ENCODE results near the gene TTLL1.
"Not testable (repeated sequence)": the region's sequence is repeated elsewhere in the genome, so short reads cannot be mapped to it uniquely, and the experiment has no call there.

The TTLL1 gene

DNA sequence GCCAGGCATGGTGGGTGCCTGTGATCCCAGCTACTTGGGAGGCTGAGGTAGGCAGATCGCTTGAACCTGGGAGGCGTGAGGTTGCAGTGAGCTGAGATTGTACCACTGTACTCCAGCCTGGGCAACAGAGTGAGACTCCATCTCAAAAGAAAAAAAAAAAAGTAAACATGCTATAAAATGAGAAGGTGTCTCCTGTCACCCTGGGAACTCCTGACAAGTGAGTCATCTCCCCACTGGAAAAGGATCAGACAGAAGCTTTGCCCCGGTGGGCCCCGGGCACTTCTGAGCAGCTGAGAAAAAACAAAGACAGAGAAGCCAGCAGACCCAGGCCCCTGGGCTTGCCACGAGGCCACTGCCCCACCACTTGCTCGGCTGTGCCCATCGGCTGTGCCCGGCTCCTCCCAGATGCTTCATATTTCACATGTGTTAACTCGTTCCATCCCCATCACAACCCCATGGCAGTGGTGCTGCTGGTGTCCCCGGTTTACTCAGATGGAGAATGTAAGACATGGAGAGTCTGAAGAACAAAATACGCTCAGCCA, 22.3 kb downstream of the TTLL1 start:
- DNase-seq (ENCODE audit: low spot score), result no peak

DNA sequence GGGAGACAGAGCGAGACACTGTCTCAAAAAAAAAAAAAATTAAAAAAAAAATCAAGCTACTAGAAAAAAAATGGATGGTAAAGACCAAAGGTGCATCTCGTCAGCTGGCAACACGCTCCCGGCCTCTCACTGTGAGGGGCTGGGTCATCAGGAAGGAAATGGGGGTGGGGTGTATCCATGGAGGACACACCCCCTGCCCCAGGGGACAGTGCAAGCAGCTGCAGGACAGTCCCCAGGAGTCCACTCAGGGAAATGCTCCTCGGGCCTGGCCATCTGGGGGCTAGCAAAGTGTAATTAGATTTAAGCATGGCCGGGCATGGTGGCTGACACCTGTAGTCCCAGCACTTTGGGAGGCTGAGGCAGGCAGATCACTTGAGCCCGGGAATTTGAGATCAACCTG, 23.1 kb downstream of the TTLL1 start:
- no peak for DNase-seq (ENCODE audit: low spot score)

DNA sequence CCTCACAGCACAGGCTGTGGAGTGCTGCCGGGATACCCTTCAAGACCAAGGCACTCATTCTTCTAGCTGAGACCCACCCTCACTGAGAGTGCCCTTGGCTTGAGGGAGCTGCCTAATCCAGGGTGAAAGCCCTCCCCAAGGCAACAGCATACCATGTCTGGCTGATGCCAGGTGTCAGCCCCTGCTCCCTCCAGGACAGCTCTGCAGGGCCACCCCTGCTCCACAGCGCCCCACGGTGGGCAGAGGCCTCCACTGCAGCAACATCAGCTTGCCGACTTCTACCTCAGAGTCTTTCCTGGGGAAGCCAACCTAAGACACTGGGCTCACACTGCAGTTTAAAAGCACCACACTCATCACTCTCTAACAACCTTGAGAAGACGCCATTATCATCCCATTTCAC, 29.0 kb downstream of the TTLL1 start:
- no peak for DNase-seq (ENCODE audit: low spot score)

DNA sequence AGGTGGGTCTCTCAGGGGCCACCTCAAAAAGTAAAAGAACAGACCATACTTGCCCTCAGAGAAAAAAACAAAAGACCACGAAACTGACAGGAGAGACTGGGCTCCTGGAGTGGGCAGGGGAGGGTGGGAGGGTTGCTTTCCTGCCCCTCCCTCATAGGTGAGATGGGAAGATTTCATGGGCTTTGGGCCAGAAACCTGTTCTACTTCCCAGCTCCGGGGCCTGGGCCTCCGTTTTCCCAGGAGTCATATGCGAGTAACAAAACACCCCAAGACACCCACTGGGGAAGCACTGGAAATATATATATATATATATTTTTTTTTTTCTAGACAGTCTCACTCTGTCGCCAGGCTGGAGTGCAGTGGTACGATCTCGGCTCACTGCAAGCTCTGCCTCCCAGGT, 31.6 kb downstream of the TTLL1 start:
- DNase-seq (ENCODE audit: low spot score), result no peak

DNA sequence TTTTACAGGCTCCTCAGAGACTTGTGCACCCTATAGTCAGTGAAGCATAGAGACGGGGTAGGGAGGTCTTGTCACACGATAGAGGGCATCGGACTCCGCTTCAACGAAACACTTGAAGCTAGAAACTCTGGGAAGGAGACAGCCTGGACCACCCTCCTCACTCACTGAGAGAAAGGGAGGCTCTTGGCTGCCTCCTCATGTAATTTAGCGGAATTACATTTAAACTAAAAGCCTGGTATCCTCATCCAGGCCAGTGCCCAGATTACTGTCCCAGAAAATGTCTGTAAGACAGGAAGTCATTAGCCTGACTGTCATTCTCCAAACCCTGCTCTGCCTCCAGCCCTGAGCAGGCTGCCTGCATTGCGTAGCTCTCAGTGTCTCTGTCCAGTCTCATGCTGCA, 36.0 kb downstream of the TTLL1 start:
- DNase-seq (ENCODE audit: low spot score), result no peak

DNA sequence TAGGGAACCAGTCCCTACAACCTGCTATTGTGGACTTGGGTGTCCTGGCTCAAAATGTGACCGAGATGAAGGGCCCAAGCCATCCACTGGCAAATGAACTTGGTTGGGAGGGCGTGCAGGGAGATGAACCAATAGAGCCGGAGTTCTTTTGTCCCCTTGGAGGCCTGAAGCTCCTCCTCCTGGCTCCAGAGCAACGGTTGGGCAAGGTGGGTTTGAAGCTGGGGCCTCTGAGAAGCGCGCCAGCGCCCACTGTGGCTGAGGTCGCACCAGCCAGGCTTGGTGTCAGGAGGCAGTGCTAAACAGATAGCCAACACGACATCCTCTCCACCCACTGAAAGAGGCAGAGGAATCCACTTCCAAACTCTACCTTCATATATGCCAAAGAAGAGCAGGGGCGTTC, 38.2 kb downstream of the TTLL1 start:
- no peak for DNase-seq (ENCODE audit: low spot score)

DNA sequence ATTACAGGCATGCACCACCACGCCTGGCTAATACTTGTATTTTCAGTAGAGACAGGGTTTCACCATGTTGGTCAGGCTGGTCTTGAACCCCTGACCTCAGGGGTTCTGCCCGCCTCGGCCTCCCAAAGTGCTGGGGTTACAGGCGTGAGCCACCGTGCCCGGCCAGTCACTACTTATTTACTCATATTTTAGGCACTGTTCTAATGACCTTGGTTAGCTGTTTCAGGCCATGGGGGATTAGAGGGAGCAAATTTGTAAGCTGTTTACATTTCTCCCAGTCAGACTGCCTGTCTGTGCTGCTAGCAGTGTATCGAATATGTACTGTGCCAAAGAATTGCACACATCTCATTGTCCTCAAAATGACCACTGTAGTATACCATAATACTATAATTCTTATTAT, 41.6 kb downstream of the TTLL1 start:
- no peak for DNase-seq (ENCODE audit: low spot score)

DNA sequence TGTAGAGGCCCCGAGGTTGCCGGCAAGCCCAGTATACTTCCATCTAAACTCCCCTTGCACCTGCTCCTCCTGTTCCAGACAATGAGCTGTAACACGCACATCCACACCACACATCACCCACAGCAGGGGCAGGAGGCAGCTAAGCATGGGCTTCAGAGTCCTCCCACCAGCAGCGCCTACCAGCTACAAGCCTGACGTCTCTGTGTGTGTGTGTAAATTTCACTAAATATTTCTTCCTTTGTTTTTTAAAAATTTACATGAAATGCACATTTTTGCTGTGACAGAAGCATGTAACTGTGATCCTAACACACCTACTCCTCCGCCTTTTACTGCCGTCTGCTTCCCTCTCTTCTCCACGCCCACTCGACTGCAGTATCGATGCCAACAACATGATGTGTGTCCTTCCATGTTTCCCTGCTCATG, 44.9 kb downstream of the TTLL1 start:
- DNase-seq (ENCODE audit: low spot score), result peak; percentile 55

DNA sequence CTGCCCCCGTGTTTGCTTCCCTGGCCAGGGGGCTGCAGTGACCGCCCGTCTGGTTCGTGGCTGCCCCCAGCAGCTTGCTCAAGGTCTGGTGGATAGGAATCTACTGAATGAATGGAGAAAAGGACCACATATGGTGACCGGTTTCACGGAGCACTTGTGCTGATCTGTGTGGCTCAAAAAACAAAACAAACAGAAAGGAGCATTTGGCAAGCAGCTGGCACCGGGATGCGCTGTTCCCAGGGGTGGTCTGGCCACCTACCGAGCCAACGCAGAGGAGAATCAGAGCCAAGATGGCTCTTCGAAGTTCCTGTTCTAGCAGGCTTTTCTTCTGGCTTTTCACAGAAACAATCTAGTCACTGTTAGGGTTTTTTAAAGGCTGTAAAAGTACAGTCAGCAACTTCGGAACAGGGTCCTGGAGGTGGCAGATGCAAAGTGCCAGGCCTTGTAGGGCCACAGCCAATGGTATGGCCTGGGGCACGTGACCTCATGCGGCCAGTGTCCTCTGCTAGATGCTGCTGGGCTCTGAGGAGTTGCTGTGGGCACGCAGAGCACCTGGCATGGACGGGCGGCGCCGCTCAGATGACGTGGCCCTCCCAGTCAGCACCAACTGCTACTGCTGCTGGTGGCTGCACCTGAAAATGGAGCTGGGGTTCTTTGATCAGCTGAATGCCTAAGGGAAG, 47.0 kb downstream of the TTLL1 start:
- no peak for DNase-seq (ENCODE audit: low spot score)

DNA sequence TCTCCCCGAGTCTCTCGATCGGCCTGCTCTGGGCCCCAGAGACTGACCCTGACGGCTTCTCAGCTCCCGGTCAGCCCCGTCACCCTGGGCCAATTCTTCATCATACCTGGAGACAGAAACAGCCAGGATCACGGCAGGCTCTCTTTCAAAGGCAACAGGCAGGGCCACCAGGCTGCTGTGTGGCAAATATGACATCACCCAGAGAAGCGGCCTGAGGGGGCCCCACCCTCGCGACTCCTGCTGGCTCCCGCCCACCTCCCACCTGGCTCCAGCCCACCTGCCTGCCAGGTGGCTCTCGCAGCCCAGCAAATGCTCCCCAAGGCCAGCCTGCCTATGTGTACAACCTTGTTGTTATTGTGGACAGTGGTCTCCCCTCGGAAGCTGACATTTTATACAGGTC, 49.4 kb downstream of the TTLL1 start:
- no peak for DNase-seq (ENCODE audit: low spot score)

DNA sequence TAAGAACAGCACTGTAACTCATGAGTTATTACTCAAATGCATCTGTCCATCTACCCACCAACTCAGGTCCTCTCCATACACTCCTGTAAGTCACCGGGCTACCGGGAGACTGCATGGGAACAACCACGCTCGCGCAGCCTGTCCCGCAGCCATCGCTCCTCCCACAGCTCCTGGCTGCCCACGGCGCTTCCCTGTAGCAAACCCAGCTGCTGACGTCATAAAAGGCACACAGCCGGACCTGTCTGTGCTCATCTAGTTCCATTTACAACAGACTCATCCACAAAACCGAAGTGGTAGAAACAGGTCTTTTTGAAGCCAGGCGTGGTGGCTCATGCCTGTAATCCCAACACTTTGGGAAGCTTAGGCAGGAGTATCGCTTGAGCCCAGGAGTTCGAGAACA, 50.9 kb downstream of the TTLL1 start:
- DNase-seq (ENCODE audit: low spot score), result no peak

DNA sequence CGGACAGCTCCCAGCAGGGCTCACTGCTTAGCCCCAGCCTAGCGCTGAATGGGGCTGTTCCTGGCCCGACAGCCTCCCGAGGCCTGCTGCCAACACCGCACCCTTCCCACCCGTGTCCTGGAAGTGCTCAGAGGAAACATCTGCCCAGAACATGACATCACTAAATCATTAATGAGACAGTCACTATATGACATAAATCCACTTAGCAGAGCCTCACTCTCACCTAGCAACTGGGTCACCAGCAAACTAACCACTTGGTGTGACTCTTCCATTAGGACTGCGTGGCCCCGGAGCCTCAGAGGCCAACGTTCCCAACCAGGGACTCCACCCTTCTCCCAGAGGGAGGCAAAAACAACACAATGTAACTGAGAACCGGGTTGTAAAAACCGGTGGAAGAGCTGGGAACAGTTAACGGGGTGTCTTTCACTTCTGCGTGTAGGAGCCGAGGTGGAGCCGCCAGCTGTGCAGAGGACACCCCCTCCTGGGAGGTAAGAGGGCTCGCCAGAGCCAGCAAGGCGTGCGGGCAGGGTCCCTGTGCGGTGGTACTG, 52.8 kb downstream of the TTLL1 start:
- DNase-seq (ENCODE audit: low spot score), result no peak

DNA sequence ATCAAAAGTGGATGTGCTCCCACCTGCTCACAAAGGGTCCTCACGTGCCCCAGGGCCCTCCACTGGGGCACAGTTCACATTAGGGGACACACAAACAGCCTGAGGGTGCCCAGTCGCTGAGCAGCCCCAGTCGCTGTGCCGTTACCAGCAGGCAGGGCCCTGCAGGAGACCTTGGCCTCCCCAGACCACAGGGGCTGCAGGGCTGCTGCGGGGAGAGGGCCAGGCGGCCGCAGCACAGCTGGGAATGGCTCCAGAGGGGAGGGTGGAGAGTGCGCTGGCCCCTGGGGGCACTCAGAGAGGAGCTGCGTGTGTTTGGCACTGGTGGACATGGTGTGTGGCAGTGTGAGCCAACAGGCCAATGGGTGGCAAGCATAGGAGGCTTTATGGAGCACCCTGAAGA, 53.9 kb downstream of the TTLL1 start:
- DNase-seq (ENCODE audit: low spot score), result no peak

DNA sequence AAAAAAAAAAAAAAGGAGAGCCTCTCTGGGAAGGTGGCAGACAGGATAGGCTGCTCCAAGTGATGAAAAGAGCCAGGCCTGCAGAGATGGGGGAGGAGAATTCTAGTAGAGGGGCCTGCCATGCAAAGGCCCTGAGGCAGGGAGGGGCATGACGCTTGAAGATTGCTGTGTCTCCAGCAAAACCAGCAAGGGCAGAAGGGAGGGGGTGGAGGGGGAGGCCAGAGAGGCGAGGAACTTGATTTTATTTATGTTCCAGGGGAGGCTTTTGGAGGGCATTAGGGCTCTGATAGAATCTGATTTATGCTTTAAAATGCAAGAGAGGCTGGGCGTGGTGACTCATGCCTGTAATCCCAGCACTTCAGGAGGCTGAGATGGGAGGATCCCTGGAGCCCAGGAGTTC, 57.6 kb downstream of the TTLL1 start:
- no peak for DNase-seq (ENCODE audit: low spot score)

DNA sequence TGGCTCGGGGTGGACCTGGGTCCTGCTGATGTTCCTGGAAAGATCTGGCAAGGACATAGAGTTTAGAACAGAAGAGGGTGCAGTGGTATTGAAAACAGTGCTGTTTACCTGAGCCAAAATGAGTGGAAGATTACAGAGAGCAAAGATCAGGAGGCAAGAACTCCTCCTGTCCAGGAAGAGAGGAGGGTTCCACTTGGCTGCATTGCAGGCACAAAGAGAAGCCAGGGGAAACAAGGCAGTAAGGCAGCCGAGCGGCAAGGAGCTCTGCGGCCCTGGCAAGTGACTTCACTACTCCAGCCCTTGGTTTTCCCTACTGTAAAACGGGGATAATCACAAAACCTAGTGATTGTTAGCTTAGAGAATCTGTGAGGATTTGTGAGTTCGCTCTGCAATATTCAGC, 70.6 kb downstream of the TTLL1 start:
- DNase-seq (ENCODE audit: low spot score), result no peak

DNA sequence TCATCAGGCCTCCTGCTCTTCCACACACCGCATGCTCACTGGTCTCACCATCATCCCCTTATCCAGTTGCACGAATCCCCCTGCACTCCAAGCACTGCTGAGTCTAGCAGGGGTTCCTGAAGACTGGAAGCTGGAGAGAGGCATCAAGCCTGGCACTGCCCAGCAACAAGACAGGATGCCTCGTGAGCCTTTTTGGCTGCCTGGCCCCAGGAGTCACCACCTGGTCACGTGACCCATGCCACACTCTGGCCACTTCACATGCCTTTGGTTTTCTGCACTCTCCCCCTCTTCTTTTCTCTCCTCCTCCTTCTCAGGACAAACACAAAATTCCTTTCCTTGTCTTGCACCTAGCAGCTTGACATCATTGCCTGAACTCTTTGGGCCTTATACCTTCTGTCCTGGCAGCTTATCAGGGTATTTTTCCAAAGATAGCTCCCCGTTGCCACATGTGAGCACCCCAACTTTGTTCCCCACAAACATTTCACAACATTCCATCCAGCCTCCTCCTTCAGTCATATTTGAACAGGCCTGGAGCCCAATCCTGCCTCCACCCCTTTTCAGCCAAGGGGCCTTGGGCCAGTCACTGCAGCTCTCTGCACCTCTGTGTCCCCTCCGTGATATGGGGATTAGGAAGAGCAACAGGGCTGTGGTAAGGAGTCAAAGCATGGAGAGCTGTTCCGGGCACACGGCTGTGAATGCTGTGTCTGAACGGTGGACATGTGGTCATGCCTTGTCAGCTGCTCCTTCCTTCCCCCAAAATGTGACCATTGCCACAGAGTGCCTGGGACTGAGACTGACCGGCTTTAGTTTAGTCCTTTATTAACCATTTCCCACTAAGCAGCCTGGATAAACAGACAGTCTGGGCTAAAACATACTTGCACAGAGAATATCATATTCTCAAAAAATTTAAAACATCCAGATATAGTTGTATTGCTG, 71.4 kb downstream of the TTLL1 start:
- DNase-seq (ENCODE audit: low spot score), result no peak

DNA sequence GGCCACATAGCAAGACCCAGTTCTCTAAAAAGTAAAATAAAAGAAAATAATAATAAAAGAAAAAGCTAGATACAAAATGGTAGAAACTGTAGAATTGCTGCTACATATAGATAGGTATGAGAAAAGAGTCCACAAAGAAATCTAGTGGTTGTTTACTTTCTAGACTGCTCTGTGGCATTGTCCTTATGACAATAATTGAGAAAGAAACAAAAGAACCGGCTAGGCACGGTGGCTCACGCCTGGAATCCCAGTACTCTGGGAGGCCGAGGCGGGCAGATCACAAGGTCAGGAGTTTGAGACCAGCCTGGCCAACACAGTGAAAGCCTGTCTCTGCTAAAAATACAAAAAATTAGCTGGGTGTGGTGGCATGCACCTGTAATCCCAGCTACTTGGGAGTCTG, 73.0 kb downstream of the TTLL1 start:
- DNase-seq (ENCODE audit: low spot score), result not testable (repeated sequence)

DNA sequence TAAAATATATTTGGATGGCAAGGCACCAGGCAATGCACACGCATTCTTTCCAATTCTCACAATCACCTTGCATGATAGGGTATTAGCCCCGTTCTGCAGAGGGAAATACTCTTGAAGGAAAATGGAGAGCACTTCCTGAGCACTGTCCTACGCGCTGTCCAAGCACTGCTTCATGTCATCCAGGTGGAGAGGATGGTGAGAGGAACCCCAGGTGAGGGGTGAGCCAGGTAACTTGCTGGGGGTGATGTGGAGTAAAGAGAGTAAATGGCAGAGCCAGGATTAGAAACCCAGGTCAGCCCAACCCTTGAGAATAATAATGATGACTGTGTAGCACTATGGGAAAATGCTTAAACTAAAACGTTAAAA, 73.5 kb downstream of the TTLL1 start:
- no peak for DNase-seq (ENCODE audit: low spot score)

DNA sequence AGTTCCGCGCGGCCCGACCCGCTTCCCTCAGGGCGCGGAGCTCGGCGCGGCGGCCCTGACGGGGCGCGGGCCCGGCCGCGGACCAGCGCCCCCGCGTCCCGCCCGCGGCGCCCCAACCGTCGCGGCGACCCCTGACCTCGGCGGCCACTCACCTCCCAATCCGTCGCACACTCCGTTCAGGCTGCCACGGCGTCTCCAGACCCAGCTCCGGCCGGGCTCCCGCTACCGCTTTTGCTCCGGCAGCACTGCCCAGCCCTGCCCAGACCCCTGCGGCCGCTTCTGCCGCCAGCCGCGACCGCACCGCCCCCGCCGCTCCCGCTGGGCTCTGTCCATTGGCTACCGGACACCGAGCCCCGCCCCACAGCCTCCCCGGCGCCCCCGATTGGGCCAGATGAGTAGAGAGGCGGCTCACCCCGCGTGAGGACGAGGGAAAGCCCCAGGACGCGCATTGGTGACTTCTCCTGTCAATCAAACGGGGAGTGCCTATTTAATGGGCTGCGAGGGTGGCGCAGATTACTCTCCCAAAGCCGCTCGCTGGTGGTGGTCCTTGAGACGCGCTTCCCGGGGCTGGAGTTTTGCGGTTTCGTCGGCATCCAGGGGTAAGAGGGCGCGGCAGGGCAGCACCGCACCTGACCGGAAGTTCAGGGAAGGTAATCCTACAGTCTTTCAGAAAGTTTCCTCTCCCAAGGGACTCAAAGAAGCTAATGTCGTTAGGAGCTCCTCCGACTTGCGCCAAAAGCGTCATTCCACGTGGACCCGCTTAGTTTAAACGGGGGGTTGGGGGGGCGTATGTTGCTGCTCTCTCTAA, 74.1 kb downstream of the TTLL1 start, which contains the start of gene PACSIN2:
Gene PACSIN2, minus strand, starts transcription at position 281 of the 808 bp plus-strand sequence. CDS start 103,069 bp downstream, outside the sequence.
- peak; percentile 99 for DNase-seq (ENCODE audit: low spot score)

DNA sequence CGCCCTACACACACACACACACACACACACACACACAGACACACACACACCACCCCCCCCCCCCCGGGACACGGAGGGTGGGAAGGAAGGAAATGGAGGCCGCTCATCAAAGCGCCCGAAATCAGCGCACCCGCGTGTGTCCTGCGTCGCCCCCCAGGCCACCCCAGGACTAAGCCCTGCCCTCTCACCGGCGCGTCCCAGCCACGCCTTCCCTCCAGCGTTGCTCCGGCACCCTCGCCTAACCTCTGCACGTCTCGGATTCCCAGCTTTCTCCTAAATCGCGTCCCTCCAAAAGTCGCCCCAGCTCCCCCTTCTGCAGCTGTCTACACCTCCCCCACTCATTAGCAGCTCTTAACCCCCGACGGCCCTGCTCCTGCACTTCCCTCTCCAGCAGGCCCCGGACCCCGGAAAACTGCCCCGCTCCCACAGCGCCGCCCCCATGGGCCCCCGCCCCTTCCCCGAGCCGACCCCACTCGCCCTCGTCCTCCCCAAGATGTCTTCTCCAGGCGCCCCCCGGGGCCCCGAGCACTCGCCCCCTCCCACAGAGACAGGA, 74.8 kb downstream of the TTLL1 start:
- peak; percentile 42 for DNase-seq (ENCODE audit: low spot score)

Measured in Ammon's horn (tissue), 1 donor.